ENCODE data around the gene WDR37. TPM values are rescaled to one million over a fixed set of nuclear protein-coding genes. Genes with fewer than 3 reads are reported as not detected.

WDR37 gene
- total and polyA plus RNA-seq, 9 of the 15 experiments (the other 6 are each of a cell fraction or from before 2014, with no cell fraction given), result 2.3 to 11.6 (median 6.7) TPM

DNA sequence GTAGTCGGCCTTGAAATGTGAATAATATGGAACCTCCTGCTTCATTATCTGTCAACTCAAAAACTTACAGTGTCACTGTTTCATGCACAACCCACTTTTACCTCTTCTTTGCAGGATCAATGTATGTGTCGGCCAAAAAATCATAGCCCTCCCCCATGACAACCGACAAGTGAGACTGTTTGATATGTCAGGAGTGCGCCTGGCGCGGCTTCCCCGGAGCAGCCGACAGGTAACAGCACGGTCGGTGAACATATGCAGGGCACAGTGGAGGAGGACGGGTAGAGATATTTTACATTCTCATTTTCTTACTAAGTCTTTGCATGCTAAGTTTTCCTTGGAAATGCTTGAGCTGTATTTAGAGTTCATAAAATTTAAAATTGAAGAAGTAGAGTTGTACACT lies 68.6 kb downstream of the WDR37 start:
- TF ChIP-seq, protein P1, sequence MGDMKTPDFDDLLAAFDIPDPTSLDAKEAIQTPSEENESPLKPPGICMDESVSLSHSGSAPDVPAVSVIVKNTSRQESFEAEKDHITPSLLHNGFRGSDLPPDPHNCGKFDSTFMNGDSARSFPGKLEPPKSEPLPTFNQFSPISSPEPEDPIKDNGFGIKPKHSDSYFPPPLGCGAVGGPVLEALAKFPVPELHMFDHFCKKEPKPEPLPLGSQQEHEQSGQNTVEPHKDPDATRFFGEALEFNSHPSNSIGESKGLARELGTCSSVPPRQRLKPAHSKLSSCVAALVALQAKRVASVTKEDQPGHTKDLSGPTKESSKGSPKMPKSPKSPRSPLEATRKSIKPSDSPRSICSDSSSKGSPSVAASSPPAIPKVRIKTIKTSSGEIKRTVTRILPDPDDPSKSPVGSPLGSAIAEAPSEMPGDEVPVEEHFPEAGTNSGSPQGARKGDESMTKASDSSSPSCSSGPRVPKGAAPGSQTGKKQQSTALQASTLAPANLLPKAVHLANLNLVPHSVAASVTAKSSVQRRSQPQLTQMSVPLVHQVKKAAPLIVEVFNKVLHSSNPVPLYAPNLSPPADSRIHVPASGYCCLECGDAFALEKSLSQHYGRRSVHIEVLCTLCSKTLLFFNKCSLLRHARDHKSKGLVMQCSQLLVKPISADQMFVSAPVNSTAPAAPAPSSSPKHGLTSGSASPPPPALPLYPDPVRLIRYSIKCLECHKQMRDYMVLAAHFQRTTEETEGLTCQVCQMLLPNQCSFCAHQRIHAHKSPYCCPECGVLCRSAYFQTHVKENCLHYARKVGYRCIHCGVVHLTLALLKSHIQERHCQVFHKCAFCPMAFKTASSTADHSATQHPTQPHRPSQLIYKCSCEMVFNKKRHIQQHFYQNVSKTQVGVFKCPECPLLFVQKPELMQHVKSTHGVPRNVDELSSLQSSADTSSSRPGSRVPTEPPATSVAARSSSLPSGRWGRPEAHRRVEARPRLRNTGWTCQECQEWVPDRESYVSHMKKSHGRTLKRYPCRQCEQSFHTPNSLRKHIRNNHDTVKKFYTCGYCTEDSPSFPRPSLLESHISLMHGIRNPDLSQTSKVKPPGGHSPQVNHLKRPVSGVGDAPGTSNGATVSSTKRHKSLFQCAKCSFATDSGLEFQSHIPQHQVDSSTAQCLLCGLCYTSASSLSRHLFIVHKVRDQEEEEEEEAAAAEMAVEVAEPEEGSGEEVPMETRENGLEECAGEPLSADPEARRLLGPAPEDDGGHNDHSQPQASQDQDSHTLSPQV (IDR thresholded peaks at IDR 0.05), result no peak
- TF ChIP-seq BACH1 (tag; IDR thresholded peaks at IDR 0.05) (no peak), NFXL1 (CRISPR knock-in tag; IDR thresholded peaks at IDR 0.05) (no peak), ZNF133 (CRISPR knock-in tag; IDR thresholded peaks at IDR 0.05) (no peak), ZNF778 (CRISPR knock-in tag; IDR thresholded peaks at IDR 0.05) (no peak), GABPB1 (CRISPR knock-in tag; IDR thresholded peaks at IDR 0.05) (no peak), ZFP36 (IDR thresholded peaks at IDR 0.05; ENCODE audit: low read depth, low read length, partially characterized antibody) (no peak), BRD4 (IDR thresholded peaks at IDR 0.05) (no peak), ZNF668 (CRISPR knock-in tag; IDR thresholded peaks at IDR 0.05) (no peak), STAG1 (CRISPR knock-in tag; IDR thresholded peaks at IDR 0.05; ENCODE audit: borderline replicate concordance) (no peak), ZNF253 (CRISPR knock-in tag; conservative IDR thresholded peaks at IDR 0.05) (no peak)
- TF ChIP-seq, protein P2, sequence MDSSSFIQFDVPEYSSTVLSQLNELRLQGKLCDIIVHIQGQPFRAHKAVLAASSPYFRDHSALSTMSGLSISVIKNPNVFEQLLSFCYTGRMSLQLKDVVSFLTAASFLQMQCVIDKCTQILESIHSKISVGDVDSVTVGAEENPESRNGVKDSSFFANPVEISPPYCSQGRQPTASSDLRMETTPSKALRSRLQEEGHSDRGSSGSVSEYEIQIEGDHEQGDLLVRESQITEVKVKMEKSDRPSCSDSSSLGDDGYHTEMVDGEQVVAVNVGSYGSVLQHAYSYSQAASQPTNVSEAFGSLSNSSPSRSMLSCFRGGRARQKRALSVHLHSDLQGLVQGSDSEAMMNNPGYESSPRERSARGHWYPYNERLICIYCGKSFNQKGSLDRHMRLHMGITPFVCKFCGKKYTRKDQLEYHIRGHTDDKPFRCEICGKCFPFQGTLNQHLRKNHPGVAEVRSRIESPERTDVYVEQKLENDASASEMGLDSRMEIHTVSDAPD (CRISPR knock-in tag; IDR thresholded peaks at IDR 0.05), result no peak
- TF ChIP-seq, protein P3, sequence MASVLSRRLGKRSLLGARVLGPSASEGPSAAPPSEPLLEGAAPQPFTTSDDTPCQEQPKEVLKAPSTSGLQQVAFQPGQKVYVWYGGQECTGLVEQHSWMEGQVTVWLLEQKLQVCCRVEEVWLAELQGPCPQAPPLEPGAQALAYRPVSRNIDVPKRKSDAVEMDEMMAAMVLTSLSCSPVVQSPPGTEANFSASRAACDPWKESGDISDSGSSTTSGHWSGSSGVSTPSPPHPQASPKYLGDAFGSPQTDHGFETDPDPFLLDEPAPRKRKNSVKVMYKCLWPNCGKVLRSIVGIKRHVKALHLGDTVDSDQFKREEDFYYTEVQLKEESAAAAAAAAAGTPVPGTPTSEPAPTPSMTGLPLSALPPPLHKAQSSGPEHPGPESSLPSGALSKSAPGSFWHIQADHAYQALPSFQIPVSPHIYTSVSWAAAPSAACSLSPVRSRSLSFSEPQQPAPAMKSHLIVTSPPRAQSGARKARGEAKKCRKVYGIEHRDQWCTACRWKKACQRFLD (CRISPR knock-in tag; IDR thresholded peaks at IDR 0.05), result no peak
- no peak overlapping the region for H3K27ac ChIP-seq (ENCODE audit: extremely low read depth, low read depth, low read length)
- in situ Hi-C loops (cut with MboI) (no loop called here), intact Hi-C loops (cut with micrococcal nuclease) (no loop called here)
- WGBS (ENCODE audit: insufficient coverage, low coverage, missing lambda C conversion rate), result 84% methylated on average over 11 of the region's 11 CpGs
- no peak overlapping the region for H2AFZ ChIP-seq (ENCODE audit: low read depth, low read length)
- no peaks in the 10 kb centered on the region for H3K79me2 ChIP-seq (ENCODE audit: control insufficient read depth, insufficient read depth, low read length)
- ATAC-seq (no peak), FAIRE-seq (no peak), DNase-seq (ENCODE audit: extremely low read depth in 1 of 4, low spot score in 3 of 4) (no peak)
- POLR2A ChIA-PET, result interaction anchor here (0.7 kb wide), 1 partner anchor 82 kb away, joined by 7 read pairs; no protein-coding TSS in a partner anchor
- H3K4me2 ChIP-seq (ENCODE audit: insufficient read depth, low read length), result no peak overlapping the region
- H4K20me1 ChIP-seq (replicated peaks; ENCODE audit: control insufficient read depth, insufficient read depth, low read length), result no peaks in the 10 kb centered on the region
- H3K4me1 ChIP-seq (replicated peaks in 1 of 2; ENCODE audit: control insufficient read depth in 2 of 2, insufficient read depth in 2 of 2, low read length in 2 of 2), result peaks cover 0 to 3% of the 10 kb centered on the region in 2 experiments; a peak in 2 of 5 replicates
- BruUV-seq (replicated peaks), result no TSS peak
- CTCF ChIA-PET (ENCODE audit: low intra/inter-chr PET ratio), result no interaction called here
- H3K27me3 ChIP-seq (ENCODE audit: control insufficient read depth in 2 of 2, insufficient read depth in 2 of 2, low read length in 2 of 2), result no peaks in the 10 kb centered on the region
- peaks cover 53% of the 10 kb centered on the region; the same call in 2 of the 3 replicates for H3K36me3 ChIP-seq (ENCODE audit: control insufficient read depth, insufficient read depth, low read length)
- no peaks in the 10 kb centered on the region for H3K9me3 ChIP-seq (replicated peaks; ENCODE audit: control insufficient read depth, insufficient read depth, low read depth, low read length)
- no peaks in the 10 kb centered on the region for H3K9me1 ChIP-seq (ENCODE audit: control insufficient read depth, insufficient read depth, low read length)
- H3K4me3 ChIP-seq, result no peak overlapping the region
- H3K9ac ChIP-seq (ENCODE audit: insufficient read depth in 1 of 2, low read depth in 2 of 2, low read length in 2 of 2), result no peak overlapping the region

Data from K562 (cell line).